Muscle layer of colon (tissue), 2 donors: Measurements from ENCODE around the gene TACO1.

ENCODE experiments used
- H3K27ac ChIP-seq: one replicate; pipeline ENCODE4 v1.7.0; 2013; ENCODE audit warnings: low read depth, mild to moderate bottlenecking, low read length, moderate library complexity
- H3K27me3 ChIP-seq, 2 donors: one replicate each; pipeline ENCODE4 v1.7.0; 2013; ENCODE audit warnings: low read length in 2 of 2, mild to moderate bottlenecking in 2 of 2; ENCODE audit not compliant: insufficient read depth in 2 of 2, control insufficient read depth in 1 of 2
- H3K36me3 ChIP-seq: one replicate; pipeline ENCODE4 v1.7.0; 2013; ENCODE audit warnings: mild to moderate bottlenecking, low read length; ENCODE audit not compliant: insufficient read depth
- H3K4me1 ChIP-seq: one replicate; pipeline ENCODE4 v1.7.0; 2013; ENCODE audit warnings: mild to moderate bottlenecking, low read length; ENCODE audit not compliant: insufficient read depth
- H3K4me3 ChIP-seq, 2 donors: one replicate each; pipeline ENCODE4 v1.7.0; 2013; ENCODE audit warnings: low read length in 2 of 2, low read depth in 1 of 2, mild to moderate bottlenecking in 1 of 2, moderate library complexity in 1 of 2
- H3K9ac ChIP-seq: one replicate; pipeline ENCODE4 v1.7.0; 2013; ENCODE audit warnings: low read length
- H3K9me3 ChIP-seq: one replicate; pipeline ENCODE4 v1.7.0; 2013; ENCODE audit warnings: mild to moderate bottlenecking, low read length
- donor health status: abdominal sarcoma.
- donor health status: Adenocarcinoma of cecum.

TACO1 gene

DNA sequence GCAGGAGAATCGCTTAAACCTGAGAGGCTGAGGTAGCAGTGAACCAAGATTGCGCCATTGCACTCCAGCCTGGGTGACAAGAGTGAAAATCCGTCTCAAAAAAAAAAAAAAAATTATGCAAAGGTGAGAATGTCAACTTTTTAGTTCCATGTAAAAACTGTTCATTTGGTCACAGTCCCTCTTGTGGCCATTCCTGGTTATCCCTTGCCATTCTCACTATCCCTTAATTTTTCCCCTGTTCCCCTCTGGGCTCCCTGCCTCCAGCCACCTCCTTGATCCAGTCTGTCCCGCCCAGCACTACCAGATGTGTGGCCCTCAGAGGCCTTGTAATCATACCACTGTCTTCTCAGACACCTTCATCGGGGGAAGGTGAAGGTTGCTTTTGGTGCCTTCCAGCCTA is 27.1 kb upstream of the TACO1 start:
- no peak overlapping the region for H3K4me3 ChIP-seq
- H3K27me3 ChIP-seq, result no peaks in the 10 kb centered on the region
- no peaks in the 10 kb centered on the region for H3K4me1 ChIP-seq
- no peaks in the 10 kb centered on the region for H3K36me3 ChIP-seq
- H3K9me3 ChIP-seq, result no peaks in the 10 kb centered on the region
- no peak overlapping the region for H3K9ac ChIP-seq
- no peak overlapping the region for H3K27ac ChIP-seq

DNA sequence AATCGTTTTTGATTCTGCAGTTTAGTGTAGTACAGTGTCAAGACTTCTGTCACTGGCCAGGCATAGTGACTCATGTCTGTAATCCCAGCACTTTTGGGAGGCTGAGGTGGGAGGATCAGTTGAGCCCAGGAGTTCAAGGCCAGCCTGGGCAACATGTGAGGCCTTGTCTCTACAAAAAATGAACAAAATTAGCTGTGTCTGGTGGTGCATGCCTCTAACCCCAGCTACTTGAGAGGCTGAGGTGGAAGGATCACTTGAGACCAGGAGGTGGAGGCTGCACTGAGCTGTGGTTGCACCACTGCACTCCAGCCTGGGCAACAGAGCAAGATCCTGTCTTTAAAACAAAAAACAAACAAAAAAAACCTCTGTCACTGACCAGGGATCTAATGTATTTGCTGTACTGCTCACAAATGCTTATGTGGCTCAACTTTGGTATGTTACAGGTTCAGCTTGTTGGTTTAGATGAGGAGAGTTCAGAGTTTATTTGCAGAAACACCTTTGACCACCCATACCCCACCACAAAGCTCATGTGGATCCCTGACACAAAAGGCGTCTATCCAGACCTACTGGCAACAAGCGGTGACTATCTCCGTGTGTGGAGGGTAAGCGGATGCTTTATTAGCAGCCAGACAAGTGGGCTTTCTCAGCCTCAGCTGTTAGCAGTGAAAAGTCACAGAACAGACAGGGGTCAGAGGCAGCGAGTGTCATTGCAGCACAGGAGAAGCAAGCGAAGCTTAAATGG is 22.5 kb upstream of the TACO1 start:
- Histone ChIP-seq H3K36me3 (peaks cover 27% of the 10 kb centered on the region), H3K27ac (no peak overlapping the region), H3K4me3 (no peak overlapping the region), H3K9me3 (no peaks in the 10 kb centered on the region), H3K27me3 (no peaks in the 10 kb centered on the region), H3K4me1 (no peaks in the 10 kb centered on the region), H3K9ac (no peak overlapping the region)

DNA sequence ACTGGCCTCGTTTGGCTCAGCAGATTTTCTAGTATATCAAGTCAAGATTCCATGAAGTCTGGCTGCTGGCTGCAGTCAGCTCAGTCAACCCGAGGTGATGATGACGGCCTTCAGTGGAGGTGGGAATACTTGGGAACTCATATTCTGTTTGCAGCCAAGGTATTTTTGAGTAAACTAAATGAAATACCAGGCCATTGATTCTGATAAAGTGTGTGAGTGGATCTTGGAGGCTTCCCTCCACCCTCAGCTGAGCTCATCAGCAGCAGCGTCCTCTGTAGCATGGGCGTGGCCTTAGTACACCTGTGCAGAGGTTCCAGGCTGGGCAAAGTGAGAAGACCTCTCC is 22.0 kb upstream of the TACO1 start:
- H3K9ac ChIP-seq, result no peak overlapping the region
- no peak overlapping the region for H3K27ac ChIP-seq
- no peaks in the 10 kb centered on the region for H3K4me1 ChIP-seq
- no peak overlapping the region for H3K4me3 ChIP-seq
- no peaks in the 10 kb centered on the region for H3K9me3 ChIP-seq
- H3K36me3 ChIP-seq, result peaks cover 33% of the 10 kb centered on the region
- no peaks in the 10 kb centered on the region for H3K27me3 ChIP-seq

DNA sequence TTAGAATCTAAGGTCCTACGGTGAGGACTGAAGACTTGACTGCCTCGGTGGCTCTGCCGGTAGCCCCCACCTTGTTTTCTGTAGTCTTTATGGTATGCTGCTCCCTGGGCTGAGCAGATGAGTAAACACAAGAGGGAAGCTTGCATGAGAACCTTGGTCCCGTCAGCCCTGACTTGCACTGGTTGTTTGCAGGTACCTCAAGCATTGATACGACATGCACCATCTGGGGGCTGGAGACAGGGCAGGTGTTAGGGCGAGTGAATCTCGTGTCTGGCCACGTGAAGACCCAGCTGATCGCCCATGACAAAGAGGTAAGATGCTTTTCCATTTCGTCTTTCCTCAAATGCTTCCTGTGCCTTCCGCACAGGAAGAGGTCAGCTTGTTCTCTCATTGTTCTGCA is 21.1 kb upstream of the TACO1 start:
- Histone ChIP-seq H3K4me1 (no peaks in the 10 kb centered on the region), H3K4me3 (no peak overlapping the region), H3K9ac (no peak overlapping the region), H3K27ac (no peak overlapping the region), H3K9me3 (no peaks in the 10 kb centered on the region), H3K27me3 (no peaks in the 10 kb centered on the region), H3K36me3 (peaks cover 37% of the 10 kb centered on the region)

DNA sequence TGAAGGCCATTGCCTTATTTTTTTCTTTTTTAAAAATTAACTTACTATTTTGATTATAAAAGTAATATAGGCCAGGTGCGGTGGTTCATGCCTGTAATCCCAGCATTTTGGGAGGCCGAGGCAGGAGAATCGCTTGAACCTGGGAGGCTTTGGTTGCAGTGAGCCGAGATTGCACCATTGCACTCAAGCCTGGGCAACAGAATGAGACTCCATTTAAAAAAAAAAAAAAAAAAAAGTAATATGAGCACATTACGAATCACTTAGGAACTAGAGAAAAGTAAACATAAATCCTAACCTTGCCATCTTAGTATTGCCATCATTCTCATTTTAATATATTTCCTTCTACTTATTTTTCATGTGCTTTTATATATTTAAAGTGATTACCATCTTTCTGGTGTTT is 12.9 kb upstream of the TACO1 start:
- H3K27ac ChIP-seq, result no peak overlapping the region
- H3K9ac ChIP-seq, result no peak overlapping the region
- peaks cover 67% of the 10 kb centered on the region for H3K36me3 ChIP-seq
- no peaks in the 10 kb centered on the region for H3K4me1 ChIP-seq
- H3K9me3 ChIP-seq, result no peaks in the 10 kb centered on the region
- no peak overlapping the region for H3K4me3 ChIP-seq
- H3K27me3 ChIP-seq, result no peaks in the 10 kb centered on the region

DNA sequence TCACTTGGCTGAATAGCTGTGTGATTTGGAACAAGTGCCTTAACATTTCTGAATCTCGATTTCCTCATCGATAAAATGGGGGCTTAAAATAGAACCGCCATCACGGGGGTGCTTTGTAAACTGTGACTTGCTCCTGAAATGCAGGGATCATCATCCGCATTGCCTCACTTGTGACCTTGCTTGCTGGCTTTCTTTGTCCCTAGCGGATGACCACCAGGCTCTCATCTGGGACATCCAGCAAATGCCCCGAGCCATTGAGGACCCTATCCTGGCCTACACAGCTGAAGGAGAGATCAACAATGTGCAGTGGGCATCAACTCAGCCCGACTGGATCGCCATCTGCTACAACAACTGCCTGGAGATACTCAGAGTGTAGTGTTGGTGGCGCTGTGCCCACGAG is 11.9 kb upstream of the TACO1 start:
- Histone ChIP-seq H3K4me3 (no peak overlapping the region), H3K27me3 (no peaks in the 10 kb centered on the region), H3K9me3 (no peaks in the 10 kb centered on the region), H3K9ac (no peak overlapping the region), H3K4me1 (no peaks in the 10 kb centered on the region), H3K27ac (no peak overlapping the region), H3K36me3 (peaks cover 58% of the 10 kb centered on the region)

DNA sequence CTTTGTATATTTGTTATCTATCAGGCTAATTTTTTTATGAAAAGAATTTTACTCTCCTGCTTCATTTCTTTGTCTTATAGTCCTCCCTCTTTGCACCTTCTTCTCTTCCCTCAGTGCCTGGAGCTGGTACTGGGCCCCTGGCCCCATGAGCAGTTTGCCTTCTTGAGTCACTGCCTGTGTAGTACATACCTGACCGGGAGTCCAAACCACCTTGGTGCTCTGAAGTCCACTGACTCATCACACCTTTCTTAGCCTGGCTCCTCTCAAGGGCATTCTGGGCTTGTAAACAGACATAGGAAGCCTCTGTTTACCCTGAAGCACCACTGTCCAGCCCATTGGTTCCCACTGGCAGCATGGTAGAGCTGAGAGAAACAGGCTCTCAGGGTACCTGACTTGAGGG is 11.0 kb upstream of the TACO1 start:
- Histone ChIP-seq H3K27me3 (no peaks in the 10 kb centered on the region), H3K27ac (no peak overlapping the region), H3K4me1 (no peaks in the 10 kb centered on the region), H3K4me3 (no peak overlapping the region), H3K9me3 (no peaks in the 10 kb centered on the region), H3K9ac (no peak overlapping the region), H3K36me3 (peaks cover 54% of the 10 kb centered on the region)

DNA sequence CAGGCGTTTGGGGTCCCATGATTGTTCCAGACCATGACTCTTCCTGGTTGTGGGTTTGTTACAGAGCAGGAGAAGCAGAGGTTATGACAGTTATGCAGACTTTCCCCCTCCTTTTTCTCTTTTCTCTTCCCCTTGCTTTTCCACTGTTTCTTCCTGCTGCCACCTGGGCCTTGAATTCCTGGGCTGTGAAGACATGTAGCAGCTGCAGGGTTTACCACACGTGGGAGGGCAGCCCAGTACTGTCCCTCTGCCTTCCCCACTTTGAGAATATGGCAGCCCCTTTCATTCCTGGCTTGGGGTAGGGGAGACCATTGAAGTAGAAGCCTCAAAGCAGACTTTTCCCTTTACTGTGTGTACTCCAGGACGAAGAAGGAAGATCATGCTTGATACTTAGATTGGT is 7.9 kb upstream of the TACO1 start:
- H3K4me3 ChIP-seq, result no peak overlapping the region
- no peak overlapping the region for H3K9ac ChIP-seq
- no peak overlapping the region for H3K27ac ChIP-seq
- H3K9me3 ChIP-seq, result no peaks in the 10 kb centered on the region
- H3K27me3 ChIP-seq, result no peaks in the 10 kb centered on the region
- no peaks in the 10 kb centered on the region for H3K4me1 ChIP-seq
- peaks cover 39% of the 10 kb centered on the region for H3K36me3 ChIP-seq

DNA sequence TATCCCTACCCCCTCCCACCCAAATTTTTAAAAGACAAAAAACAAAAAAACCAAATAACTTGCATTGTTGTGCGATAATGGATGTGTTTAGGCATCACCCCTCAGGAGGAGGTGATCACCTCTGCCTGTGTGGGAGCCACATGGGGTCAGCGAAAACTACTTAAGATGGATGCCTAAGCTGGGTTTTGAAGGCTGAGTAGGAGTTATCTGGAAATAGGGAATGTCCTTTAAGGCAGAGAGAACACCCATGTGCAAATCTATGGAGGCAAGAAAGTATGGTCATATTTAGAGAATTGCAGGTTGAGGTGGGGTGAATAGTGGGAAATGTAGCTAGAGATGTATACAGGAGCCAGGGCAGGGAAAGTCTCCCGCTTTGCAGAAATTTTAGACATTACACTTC is 5.6 kb upstream of the TACO1 start:
- peaks cover 5% of the 10 kb centered on the region for H3K4me1 ChIP-seq
- H3K9ac ChIP-seq, result no peak overlapping the region
- no peaks in the 10 kb centered on the region for H3K27me3 ChIP-seq
- H3K4me3 ChIP-seq, result no peak overlapping the region
- H3K27ac ChIP-seq, result no peak overlapping the region
- H3K36me3 ChIP-seq, result peaks cover 19% of the 10 kb centered on the region
- H3K9me3 ChIP-seq, result no peaks in the 10 kb centered on the region

DNA sequence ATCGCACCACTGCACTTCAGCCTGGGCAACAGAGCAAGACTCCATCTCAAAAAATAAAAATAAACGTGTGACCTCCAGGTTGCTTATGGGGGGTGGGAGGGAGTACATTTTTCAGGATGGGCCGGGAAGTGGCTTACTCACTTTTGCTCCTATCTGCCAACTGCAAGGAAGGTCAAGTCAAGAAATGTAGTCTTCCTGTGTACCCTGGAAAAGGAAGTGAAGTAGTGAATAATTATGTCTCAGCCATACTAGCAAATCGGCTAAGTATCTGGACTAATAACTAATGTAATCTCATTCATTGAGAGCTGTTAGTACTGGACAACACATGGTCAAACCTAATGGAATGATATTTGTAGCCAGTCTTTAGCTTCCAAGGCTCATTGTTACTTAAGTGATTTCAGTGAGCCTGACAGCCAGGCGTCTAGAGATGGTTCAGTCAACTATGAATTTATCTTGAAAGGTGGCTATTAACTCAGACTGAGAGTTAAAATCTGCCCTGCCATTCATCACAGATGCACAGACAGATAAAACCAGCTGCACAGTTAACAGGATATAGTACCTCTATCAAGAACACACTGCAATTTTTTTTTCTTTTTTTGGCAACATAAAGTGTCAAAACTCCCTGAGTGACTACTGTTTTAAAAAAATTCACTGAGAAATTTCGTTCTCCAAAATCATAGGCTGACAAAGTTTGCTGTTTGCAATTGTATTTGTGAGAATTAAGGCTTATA is 3.7 kb upstream of the TACO1 start:
- H3K36me3 ChIP-seq, result peaks cover under 1% of the 10 kb centered on the region
- H3K4me1 ChIP-seq, result peaks cover 19% of the 10 kb centered on the region
- H3K9me3 ChIP-seq, result no peaks in the 10 kb centered on the region
- no peaks in the 10 kb centered on the region for H3K27me3 ChIP-seq
- no peak overlapping the region for H3K27ac ChIP-seq
- H3K9ac ChIP-seq, result no peak overlapping the region
- H3K4me3 ChIP-seq, result no peak overlapping the region

DNA sequence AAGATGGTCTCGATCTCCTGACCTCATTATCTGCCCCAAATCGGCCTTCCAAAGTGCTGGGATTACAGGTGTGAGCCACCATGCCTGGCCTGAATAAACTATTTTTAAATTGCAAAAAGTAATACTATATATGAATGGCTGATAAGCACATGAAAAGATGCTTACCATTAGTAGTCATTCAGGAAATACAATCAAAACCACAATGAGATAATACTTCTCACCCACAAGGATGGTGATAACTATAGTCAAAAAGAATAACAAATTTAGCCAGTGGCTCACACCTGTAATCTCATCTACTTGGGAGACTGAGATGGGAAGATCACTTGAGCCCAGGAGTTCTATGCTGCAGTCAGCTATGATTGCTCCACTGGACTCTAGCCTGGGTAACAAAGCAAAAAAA is 2.4 kb upstream of the TACO1 start:
- Histone ChIP-seq H3K4me1 (peaks cover 21% of the 10 kb centered on the region), H3K36me3 (no peaks in the 10 kb centered on the region), H3K27ac (no peak overlapping the region), H3K9me3 (no peaks in the 10 kb centered on the region), H3K4me3 (no peak overlapping the region), H3K9ac (no peak overlapping the region), H3K27me3 (no peaks in the 10 kb centered on the region)
